Measurements from ENCODE around the gene BEGAIN. TPM values are rescaled to one million over a fixed set of nuclear protein-coding genes. Genes with fewer than 3 reads are reported as not detected.

Gene BEGAIN
- total RNA-seq, 3 donors from 2014 or later (not counting 1 experiment from before 2014, with no cell fraction given): 0.11 to 1.3 TPM; not detected in 1

DNA sequence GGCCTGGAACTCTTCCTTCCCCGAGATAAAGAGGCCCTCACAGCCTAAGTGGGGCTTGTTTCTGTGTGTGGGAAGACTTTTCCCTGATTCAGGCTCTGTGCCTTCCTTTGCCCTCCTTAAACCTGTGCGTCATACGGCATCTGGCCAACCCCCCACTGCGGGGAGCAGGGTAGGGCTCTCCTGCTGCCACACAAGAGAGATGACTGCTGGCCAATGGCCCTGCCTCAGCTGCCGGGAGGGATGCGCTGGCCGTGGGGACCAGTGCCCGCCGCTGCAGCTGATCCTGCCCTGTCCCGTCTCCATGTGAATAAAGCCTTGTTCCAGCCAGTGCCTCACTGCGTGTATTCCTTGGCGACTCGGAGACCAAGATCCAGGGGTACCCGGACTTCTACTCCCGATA lies 42.5 kb upstream of the BEGAIN start:
- Mint-ChIP-seq H3K4me3 (no peak overlapping the region), H3K4me1 (peaks cover 0 to 1% of the 10 kb centered on the region in 2 donors), H3K27ac (no peak overlapping the region), H3K36me3 (no peaks in the 10 kb centered on the region), H3K9me3 (peaks cover 0 to 7% of the 10 kb centered on the region in 2 donors), H3K27me3 (ENCODE audit: low read depth in 2 of 2) (peaks cover 60 to 76% of the 10 kb centered on the region in 2 donors)
- DNase-seq (no peak), ATAC-seq (no peak)
- Histone ChIP-seq H3K4me1 (ENCODE audit: control insufficient read depth, insufficient read depth, low read length) (no peaks in the 10 kb centered on the region), H3K27me3 (ENCODE audit: control insufficient read depth, insufficient read depth, low read length) (peaks cover 4% of the 10 kb centered on the region), H3K27ac (ENCODE audit: low read length) (no peak overlapping the region), H3K9me3 (ENCODE audit: control insufficient read depth, insufficient read depth, low read length) (peaks cover 5% of the 10 kb centered on the region), H3K4me3 (ENCODE audit: low read length) (no peak overlapping the region), H3K36me3 (ENCODE audit: control insufficient read depth, insufficient read depth, low read length) (no peaks in the 10 kb centered on the region)
- 95% methylated on average over 15 of the region's 15 CpGs for WGBS (ENCODE audit: insufficient coverage)
- TF ChIP-seq, protein P1, sequence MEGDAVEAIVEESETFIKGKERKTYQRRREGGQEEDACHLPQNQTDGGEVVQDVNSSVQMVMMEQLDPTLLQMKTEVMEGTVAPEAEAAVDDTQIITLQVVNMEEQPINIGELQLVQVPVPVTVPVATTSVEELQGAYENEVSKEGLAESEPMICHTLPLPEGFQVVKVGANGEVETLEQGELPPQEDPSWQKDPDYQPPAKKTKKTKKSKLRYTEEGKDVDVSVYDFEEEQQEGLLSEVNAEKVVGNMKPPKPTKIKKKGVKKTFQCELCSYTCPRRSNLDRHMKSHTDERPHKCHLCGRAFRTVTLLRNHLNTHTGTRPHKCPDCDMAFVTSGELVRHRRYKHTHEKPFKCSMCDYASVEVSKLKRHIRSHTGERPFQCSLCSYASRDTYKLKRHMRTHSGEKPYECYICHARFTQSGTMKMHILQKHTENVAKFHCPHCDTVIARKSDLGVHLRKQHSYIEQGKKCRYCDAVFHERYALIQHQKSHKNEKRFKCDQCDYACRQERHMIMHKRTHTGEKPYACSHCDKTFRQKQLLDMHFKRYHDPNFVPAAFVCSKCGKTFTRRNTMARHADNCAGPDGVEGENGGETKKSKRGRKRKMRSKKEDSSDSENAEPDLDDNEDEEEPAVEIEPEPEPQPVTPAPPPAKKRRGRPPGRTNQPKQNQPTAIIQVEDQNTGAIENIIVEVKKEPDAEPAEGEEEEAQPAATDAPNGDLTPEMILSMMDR (IDR thresholded peaks at IDR 0.05): no peak
- intact Hi-C loops (cut with micrococcal nuclease): no loop called here

DNA sequence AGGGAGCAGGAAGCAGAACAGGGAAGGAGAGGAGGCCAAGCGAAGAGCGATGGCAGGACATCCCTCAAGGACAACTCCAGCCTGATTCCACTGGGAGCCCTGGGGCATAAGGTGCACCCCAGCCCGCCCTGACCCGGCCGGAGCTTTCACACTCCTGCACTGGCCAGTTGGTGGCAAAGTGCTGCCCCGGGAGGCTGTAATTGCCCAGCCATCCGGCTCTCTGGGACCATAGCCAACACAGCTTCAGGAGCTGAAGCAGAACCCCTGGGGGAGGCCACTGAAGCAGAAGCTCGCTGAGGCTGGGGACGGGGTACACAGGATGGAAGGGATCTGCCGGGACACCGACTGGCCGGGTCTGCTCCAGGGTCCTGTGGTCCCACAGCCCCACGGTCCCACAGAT lies 41.9 kb upstream of the BEGAIN start:
- ATAC-seq (no peak), DNase-seq (no peak)
- intact Hi-C loops (cut with micrococcal nuclease): no loop called here
- peaks cover 2% of the 10 kb centered on the region for H3K27me3 ChIP-seq (ENCODE audit: control insufficient read depth, insufficient read depth, low read length)
- Mint-ChIP-seq H3K4me3 (no peak overlapping the region), H3K27ac (no peak overlapping the region), H3K27me3 (ENCODE audit: low read depth in 2 of 2) (peaks cover 61 to 76% of the 10 kb centered on the region in 2 donors), H3K36me3 (no peaks in the 10 kb centered on the region), H3K4me1 (peaks cover 0 to 5% of the 10 kb centered on the region in 2 donors), H3K9me3 (peaks cover 0 to 8% of the 10 kb centered on the region in 2 donors)
- no peak overlapping the region for H3K4me3 ChIP-seq (ENCODE audit: low read length)
- no peaks in the 10 kb centered on the region for H3K4me1 ChIP-seq (ENCODE audit: control insufficient read depth, insufficient read depth, low read length)
- no peak overlapping the region for H3K27ac ChIP-seq (ENCODE audit: low read length)
- H3K36me3 ChIP-seq (ENCODE audit: control insufficient read depth, insufficient read depth, low read length): no peaks in the 10 kb centered on the region
- TF ChIP-seq, protein P1 (IDR thresholded peaks at IDR 0.05): no peak
- 89% methylated on average over 13 of the region's 13 CpGs for WGBS (ENCODE audit: insufficient coverage)
- H3K9me3 ChIP-seq (ENCODE audit: control insufficient read depth, insufficient read depth, low read length): peaks cover 5% of the 10 kb centered on the region

DNA sequence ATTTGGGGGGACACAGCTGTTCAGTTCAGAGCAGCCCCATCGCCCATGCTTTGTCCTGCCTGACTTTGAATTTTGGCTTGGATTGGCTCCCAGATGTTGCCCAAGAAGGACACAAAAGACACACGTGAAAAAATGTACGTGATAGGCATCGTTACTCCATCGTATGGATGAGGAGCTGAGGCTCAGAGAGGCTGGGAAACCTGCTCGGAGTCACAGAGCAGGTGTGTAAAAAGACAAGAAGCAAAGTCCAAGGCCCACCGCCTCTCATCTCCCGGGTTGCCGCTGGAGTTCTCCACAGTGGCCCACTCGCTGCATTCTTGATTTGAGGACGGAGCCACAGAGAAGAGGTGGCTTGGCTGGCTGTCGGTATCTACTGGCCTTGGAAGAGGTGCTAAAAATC lies 41.0 kb upstream of the BEGAIN start:
- no peaks in the 10 kb centered on the region for H3K4me1 ChIP-seq (ENCODE audit: control insufficient read depth, insufficient read depth, low read length)
- Mint-ChIP-seq H3K4me1 (peaks cover 0 to 5% of the 10 kb centered on the region in 2 donors), H3K36me3 (no peaks in the 10 kb centered on the region), H3K27ac (no peak overlapping the region), H3K4me3 (no peak overlapping the region), H3K27me3 (ENCODE audit: low read depth in 2 of 2) (peaks cover 57 to 68% of the 10 kb centered on the region in 2 donors), H3K9me3 (peaks cover 0 to 8% of the 10 kb centered on the region in 2 donors)
- no peak overlapping the region for H3K4me3 ChIP-seq (ENCODE audit: low read length)
- 95% methylated on average over 12 of the region's 12 CpGs for WGBS (ENCODE audit: insufficient coverage)
- ATAC-seq (no peak), DNase-seq (no peak)
- TF ChIP-seq, protein P1 (IDR thresholded peaks at IDR 0.05): no peak
- no peak overlapping the region for H3K27ac ChIP-seq (ENCODE audit: low read length)
- H3K36me3 ChIP-seq (ENCODE audit: control insufficient read depth, insufficient read depth, low read length): no peaks in the 10 kb centered on the region
- peaks cover 5% of the 10 kb centered on the region for H3K9me3 ChIP-seq (ENCODE audit: control insufficient read depth, insufficient read depth, low read length)
- intact Hi-C loops (cut with micrococcal nuclease): no loop called here
- H3K27me3 ChIP-seq (ENCODE audit: control insufficient read depth, insufficient read depth, low read length): peaks cover 2% of the 10 kb centered on the region

DNA sequence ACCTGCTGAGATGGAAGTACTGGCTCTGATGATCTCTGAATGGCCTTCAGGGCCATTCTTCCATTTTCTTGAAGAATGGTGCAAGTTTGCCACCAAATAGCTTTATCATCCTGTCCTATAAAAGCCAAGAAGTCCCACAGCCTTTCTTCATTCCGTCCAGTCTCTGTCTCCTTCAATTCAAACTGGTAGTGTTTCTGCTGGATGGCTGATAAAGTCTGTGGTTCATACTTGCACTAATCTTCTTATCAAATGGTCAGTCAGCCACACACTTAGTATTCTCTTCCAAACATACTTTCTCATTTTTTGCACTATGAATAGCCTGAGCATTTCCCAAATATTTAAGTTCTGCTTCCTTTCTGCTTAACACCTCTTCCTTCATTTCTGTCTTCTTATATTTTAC lies 39.4 kb upstream of the BEGAIN start:
- intact Hi-C loops (cut with micrococcal nuclease): no loop called here
- 100% methylated on average over 1 of the region's 1 CpG for WGBS (ENCODE audit: insufficient coverage)
- peaks cover 8% of the 10 kb centered on the region for H3K27me3 ChIP-seq (ENCODE audit: control insufficient read depth, insufficient read depth, low read length)

More for the DNA sequence above, 39.4 kb upstream of the BEGAIN start:
- Histone ChIP-seq H3K27ac (ENCODE audit: low read length) (no peak overlapping the region), H3K4me3 (ENCODE audit: low read length) (no peak overlapping the region), H3K9me3 (ENCODE audit: control insufficient read depth, insufficient read depth, low read length) (peaks cover 5% of the 10 kb centered on the region), H3K4me1 (ENCODE audit: control insufficient read depth, insufficient read depth, low read length) (peaks cover 4% of the 10 kb centered on the region), H3K36me3 (ENCODE audit: control insufficient read depth, insufficient read depth, low read length) (no peaks in the 10 kb centered on the region)
- Mint-ChIP-seq H3K36me3 (no peaks in the 10 kb centered on the region), H3K4me1 (peaks cover 0 to 5% of the 10 kb centered on the region in 2 donors), H3K27me3 (ENCODE audit: low read depth in 2 of 2) (peaks cover 50 to 66% of the 10 kb centered on the region in 2 donors), H3K4me3 (no peak overlapping the region), H3K9me3 (peaks cover 0 to 8% of the 10 kb centered on the region in 2 donors), H3K27ac (no peak overlapping the region)
- ATAC-seq (no peak), DNase-seq (no peak)
- TF ChIP-seq, protein P1 (IDR thresholded peaks at IDR 0.05): no peak

Measured in natural killer cell (primary cell).